Measurements from ENCODE around the gene STARD7.
A peak's percentile ranks its signal among the peaks of the same experiment; 100 is the strongest.

- TF ChIP-seq, protein P1, sequence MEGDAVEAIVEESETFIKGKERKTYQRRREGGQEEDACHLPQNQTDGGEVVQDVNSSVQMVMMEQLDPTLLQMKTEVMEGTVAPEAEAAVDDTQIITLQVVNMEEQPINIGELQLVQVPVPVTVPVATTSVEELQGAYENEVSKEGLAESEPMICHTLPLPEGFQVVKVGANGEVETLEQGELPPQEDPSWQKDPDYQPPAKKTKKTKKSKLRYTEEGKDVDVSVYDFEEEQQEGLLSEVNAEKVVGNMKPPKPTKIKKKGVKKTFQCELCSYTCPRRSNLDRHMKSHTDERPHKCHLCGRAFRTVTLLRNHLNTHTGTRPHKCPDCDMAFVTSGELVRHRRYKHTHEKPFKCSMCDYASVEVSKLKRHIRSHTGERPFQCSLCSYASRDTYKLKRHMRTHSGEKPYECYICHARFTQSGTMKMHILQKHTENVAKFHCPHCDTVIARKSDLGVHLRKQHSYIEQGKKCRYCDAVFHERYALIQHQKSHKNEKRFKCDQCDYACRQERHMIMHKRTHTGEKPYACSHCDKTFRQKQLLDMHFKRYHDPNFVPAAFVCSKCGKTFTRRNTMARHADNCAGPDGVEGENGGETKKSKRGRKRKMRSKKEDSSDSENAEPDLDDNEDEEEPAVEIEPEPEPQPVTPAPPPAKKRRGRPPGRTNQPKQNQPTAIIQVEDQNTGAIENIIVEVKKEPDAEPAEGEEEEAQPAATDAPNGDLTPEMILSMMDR (IDR thresholded peaks at IDR 0.05; ENCODE audit: low read length), result 0 out of 2 replicates have a peak, but pooled peaks have one; percentile 8
- TF ChIP-seq EZH2 (optimal IDR thresholded peaks at IDR 0.05; ENCODE audit: low read depth, low read length), result no peak
- TF ChIP-seq EZH2phosphoT487 (IDR thresholded peaks at IDR 0.05; ENCODE audit: low read length), result no peak
Measured at GRCh38 chr2:96142217-96143113, 66.2 kb downstream of the STARD7 start.

Data from MM.1S (cell line).